Fibroblast of mammary gland (primary cell): ENCODE measurements around the gene BGN.

Experiments
- DNase-seq: peaks from one replicate; pipeline ENCODE4 v3.0.0-alpha.2; 2010; ENCODE audit warnings: low read depth
- H3K4me3 ChIP-seq: 2 replicates; pipeline ENCODE4 v1.5.1; 2011; ENCODE audit warnings: low read depth, mild to moderate bottlenecking, low read length, moderate library complexity; ENCODE audit not compliant: control insufficient read depth
- TF ChIP-seq, protein P1 (sequence below): conservative IDR thresholded peaks from 2 replicates; pipeline ENCODE4 v1.5.1; 2011; ENCODE audit warnings: low read depth, low read length, inconsistent platforms; ENCODE audit not compliant: control insufficient read depth, insufficient read depth

The BGN gene

DNA sequence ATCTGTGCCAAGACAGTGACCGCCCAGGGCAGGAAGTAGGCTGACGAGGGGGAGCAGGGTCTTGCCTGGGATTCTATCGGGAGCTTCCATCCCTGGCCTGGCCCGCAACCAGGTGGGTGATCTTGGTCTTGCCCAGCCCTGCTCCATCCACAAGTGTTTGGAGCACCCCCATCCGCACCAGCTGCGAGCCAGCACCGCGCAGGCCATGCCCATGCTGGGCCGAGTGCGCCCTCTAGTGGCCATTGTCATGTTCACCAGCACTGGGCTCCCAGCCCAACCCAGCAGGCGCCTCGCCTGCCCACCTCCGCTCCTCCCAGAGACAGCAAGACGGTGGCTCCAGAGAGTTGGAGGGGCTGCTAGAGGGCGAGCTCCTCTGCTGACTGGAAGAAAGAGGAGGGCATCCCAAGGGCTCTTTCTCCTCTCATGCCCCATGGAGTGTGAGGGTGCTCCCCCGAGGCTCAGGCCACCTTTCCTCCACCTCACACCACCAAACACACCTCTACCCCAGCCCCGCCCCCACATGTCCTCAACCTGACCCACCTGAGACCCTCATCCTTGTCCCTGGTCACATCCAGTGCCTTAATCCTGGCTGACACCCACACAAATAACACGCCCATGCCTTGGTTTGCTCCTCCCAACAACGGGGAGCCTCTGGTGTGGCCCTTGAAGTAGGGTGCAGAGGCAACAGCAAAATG, 12.9 kb downstream of the BGN start:
- TF ChIP-seq, protein P1, sequence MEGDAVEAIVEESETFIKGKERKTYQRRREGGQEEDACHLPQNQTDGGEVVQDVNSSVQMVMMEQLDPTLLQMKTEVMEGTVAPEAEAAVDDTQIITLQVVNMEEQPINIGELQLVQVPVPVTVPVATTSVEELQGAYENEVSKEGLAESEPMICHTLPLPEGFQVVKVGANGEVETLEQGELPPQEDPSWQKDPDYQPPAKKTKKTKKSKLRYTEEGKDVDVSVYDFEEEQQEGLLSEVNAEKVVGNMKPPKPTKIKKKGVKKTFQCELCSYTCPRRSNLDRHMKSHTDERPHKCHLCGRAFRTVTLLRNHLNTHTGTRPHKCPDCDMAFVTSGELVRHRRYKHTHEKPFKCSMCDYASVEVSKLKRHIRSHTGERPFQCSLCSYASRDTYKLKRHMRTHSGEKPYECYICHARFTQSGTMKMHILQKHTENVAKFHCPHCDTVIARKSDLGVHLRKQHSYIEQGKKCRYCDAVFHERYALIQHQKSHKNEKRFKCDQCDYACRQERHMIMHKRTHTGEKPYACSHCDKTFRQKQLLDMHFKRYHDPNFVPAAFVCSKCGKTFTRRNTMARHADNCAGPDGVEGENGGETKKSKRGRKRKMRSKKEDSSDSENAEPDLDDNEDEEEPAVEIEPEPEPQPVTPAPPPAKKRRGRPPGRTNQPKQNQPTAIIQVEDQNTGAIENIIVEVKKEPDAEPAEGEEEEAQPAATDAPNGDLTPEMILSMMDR, result peak; percentile 69
- H3K4me3 ChIP-seq, result no peak overlapping the region
- peak; percentile 59 for DNase-seq

DNA sequence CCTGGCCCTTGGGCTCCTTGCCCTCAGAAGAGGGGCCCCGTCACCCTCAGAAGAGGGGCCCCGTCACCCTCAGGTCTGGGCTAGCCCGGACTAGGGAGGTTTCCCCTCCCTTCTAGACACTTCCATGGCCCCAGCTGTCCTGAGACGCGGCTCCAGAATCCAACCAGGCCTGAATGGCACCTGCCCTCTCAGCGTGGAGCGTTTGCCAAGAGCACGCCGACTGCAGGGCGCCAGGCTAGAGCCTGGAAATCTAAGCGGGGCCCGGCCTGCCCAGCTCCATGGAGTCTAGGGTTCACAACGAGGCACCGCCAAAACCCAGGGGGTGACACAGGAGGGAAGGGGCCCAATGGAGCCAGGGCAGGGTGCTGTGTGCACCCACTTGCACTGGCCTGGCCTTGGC, 14.8 kb downstream of the BGN start:
- TF ChIP-seq, protein P1, result no peak
- no peak for DNase-seq
- H3K4me3 ChIP-seq, result no peak overlapping the region

DNA sequence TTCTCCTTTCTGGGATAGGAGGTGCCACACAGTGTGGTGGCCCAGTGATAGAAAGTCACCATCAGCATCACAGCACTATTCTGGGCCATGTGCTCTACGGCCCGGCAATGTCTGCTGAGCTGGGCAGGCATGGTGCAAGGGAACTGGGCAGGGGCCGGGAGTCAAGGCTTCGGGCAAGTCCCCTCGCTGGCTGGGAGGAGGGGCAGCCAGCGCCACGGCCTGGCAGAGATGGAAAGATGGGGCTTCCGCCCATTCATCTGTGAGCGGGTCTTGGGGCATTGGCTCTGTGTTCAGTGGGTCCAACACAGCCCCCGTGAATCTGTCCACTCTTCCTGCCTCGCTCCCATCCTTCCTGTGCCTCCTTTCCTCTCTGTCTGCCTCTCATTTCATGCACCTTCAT, 15.6 kb downstream of the BGN start:
- TF ChIP-seq, protein P1, result no peak
- no peak overlapping the region for H3K4me3 ChIP-seq
- DNase-seq, result no peak

DNA sequence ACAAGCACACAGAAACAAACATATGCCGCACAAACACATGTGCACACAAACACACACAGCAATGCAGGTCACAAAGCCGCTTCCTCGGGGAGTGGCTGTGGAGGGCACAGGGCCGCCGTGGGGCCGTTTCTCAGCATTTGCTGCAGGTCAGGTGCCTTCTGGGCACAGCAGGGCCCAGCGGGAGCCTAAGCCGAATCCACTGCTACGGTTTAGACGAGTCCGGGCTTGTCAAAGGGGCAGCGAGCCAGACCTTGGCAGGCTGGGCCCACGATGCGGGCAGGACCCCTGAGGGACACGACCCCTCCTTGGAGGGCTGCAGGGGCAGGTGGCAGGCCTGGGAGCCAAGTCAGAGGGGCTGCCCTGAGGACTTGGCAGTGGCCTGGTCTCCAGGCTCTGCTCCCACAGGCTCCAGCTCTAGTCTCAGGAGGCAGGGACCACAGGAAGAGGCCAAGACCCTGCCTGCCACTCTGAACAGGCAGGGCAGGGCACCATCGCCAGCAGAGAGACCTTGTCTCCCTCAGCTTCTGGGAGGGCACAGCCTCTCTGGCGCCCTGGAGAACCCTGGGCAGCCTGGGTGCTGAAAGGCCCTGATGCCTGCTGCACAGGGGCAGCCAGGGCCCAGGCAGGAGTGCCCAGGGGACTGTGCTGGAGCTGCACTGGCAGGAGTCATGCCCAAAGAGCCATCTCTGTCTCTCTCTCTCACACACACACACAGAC, 17.2 kb downstream of the BGN start:
- no peak for DNase-seq
- H3K4me3 ChIP-seq, result no peak overlapping the region
- TF ChIP-seq, protein P1, result no peak

DNA sequence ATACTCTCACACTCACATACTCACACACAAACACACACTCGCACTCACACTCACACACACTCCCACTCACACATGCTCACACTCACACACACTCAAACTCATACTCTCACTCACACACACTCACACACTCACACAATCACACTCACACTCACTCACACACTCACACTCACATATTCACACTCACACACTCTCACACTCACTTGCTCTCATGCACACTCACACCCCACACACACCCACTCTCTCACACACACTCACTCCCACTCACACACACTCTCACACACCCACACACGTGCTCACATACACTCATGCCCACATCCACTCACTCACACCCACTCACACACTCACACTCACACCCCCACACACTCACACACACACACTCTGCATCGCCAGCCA, 17.7 kb downstream of the BGN start:
- TF ChIP-seq, protein P1, result no peak
- H3K4me3 ChIP-seq, result no peak overlapping the region
- DNase-seq, result no peak

DNA sequence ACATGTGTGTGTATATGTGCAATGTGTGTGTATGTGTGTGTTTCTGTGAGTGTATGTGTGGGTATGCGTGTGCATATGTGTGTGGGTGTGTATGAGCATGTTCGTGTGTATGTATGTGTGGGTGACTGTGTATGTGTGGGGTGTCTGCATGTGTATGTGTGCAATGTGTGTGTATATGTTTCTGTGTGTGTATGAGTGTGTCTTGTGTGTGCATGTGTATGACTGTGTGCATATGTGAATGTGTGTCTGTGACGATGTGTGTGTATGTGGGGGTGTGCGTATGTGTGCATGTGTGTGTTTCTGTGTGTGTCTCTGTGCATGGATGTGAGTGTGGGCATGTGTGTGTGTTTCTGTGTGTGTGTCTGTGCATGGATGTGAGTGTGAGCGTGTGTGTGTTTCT, 18.5 kb downstream of the BGN start:
- no peak for DNase-seq
- no peak overlapping the region for H3K4me3 ChIP-seq
- TF ChIP-seq, protein P1, result no peak
